SU-DHL-6 (cell line): ENCODE results near the gene NDNF.

Experiments
- EZH2phosphoT487 ChIP-seq: fragments of 200-600 bp; sonication (generic), shearing (Covaris generic); conservative IDR thresholded peaks from 2 replicates; pipeline ENCODE4 v1.6.1; 2018; ENCODE audit warnings: mild to moderate bottlenecking, antibody characterized with exemption, low read length, moderate library complexity, mixed read lengths
- TF ChIP-seq, protein P1 (sequence below): fragments of 200-600 bp; sonication (generic); IDR thresholded peaks from one replicate; pipeline ENCODE4 v1.5.1; 2017; ENCODE audit warnings: antibody characterized with exemption, mild to moderate bottlenecking, low read length, moderate library complexity; ENCODE audit not compliant: insufficient read depth, poor library complexity, severe bottlenecking

- TF ChIP-seq, protein P1, sequence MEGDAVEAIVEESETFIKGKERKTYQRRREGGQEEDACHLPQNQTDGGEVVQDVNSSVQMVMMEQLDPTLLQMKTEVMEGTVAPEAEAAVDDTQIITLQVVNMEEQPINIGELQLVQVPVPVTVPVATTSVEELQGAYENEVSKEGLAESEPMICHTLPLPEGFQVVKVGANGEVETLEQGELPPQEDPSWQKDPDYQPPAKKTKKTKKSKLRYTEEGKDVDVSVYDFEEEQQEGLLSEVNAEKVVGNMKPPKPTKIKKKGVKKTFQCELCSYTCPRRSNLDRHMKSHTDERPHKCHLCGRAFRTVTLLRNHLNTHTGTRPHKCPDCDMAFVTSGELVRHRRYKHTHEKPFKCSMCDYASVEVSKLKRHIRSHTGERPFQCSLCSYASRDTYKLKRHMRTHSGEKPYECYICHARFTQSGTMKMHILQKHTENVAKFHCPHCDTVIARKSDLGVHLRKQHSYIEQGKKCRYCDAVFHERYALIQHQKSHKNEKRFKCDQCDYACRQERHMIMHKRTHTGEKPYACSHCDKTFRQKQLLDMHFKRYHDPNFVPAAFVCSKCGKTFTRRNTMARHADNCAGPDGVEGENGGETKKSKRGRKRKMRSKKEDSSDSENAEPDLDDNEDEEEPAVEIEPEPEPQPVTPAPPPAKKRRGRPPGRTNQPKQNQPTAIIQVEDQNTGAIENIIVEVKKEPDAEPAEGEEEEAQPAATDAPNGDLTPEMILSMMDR: no peak
- no peak for TF ChIP-seq EZH2phosphoT487
These were observed 1.4 kb downstream of the NDNF start for GRCh38 chr4:121070696-121071639.
